DOHH2 (cell line): ENCODE data around the gene SLC44A1.

Experiments used
- CTCF ChIP-seq: fragments of 200-600 bp; sonication (generic); IDR thresholded peaks from one replicate; pipeline ENCODE4 v1.5.1; 2014; ENCODE audit warnings: antibody characterized with exemption, mild to moderate bottlenecking, low read depth, low read length; ENCODE audit not compliant: poor library complexity, severe bottlenecking
- EZH2phosphoT487 ChIP-seq: fragments of 200-600 bp; sonication (generic); IDR thresholded peaks from 2 replicates; pipeline ENCODE4 v1.6.1; 2017; ENCODE audit warnings: borderline replicate concordance, mild to moderate bottlenecking, antibody characterized with exemption, low read length, moderate library complexity, mixed read lengths

DNA sequence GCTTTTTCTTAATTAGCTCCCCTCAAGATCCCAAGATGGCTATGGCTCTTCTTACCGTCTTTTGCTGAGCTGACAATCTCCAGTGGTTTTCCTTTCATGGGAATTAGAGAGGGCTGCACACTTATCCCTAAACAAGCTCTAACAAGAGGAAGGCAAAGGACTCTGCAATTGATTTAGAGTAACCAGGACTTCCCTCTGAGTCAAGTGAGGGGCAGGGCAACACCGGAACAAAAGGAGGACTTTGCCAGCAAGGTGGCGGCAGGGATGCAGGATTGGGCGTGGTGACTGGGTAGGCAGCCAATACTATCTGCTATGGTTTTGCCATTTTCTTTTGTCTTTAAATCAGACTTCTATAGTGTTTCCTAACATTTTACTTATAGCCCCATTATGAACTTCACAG lies 9.8 kb downstream of the SLC44A1 start:
- TF ChIP-seq CTCF (no peak), EZH2phosphoT487 (no peak)
